Lower leg skin (tissue), 4 donors: Measurements from ENCODE around the gene RRP36. TPM values are rescaled to one million over a fixed set of nuclear protein-coding genes. Genes with fewer than 3 reads are reported as not detected.
A peak's percentile ranks its signal among the peaks of the same experiment; 100 is the strongest.

Source experiments
- DNase-seq, 2 donors: peaks; one replicate each; pipeline ENCODE4 v3.0.0-alpha.2; 2019; ENCODE audit warnings: low spot score in 2 of 2
- H3K4me3 ChIP-seq: fragments of 200-600 bp; sonication (generic); 2 replicates; pipeline ENCODE4 v1.5.1; 2017; ENCODE audit warnings: mild to moderate bottlenecking, low read depth; ENCODE audit not compliant: poor library complexity, severe bottlenecking
- POLR2A ChIP-seq, 2 donors: fragments of 450-650 bp; IDR thresholded peaks; one replicate each; pipeline ENCODE4 v1.6.1; 2016 to 2017; ENCODE audit warnings: antibody characterized with exemption in 2 of 2, mild to moderate bottlenecking in 1 of 2, moderate library complexity in 1 of 2
- WGBS, 2 donors: methylation state at CpG; one replicate each; pipeline ENCODE4 v1.1.5; 2018; 5-methylcytosine and 5-hydroxymethylcytosine counted together
- intact Hi-C: fragments of 100-400 bp; cut with DNase I; formaldehyde crosslinking; loops from one replicate; pipeline ENCODE4 v1.15.0; 2023; ENCODE audit warnings: low total_unique reads
- total RNA-seq, 4 donors: library from RNA; depleted of rRNA; stranded (reverse); fragments of >200 nt; gene quantifications; one replicate each; pipeline ENCODE4 v1.1.0, GENCODE V29; 2016
- TF ChIP-seq, protein P1 (sequence below), 3 donors: fragments of 450-650 bp; IDR thresholded peaks; one replicate each; pipeline ENCODE4 v1.5.1; 2016; ENCODE audit warnings: antibody characterized with exemption in 3 of 3, mild to moderate bottlenecking in 3 of 3, moderate library complexity in 2 of 3

The RRP36 gene
- total RNA-seq, 4 donors from 2014 or later: 38.5 to 61.9 (median 56.7) TPM

DNA sequence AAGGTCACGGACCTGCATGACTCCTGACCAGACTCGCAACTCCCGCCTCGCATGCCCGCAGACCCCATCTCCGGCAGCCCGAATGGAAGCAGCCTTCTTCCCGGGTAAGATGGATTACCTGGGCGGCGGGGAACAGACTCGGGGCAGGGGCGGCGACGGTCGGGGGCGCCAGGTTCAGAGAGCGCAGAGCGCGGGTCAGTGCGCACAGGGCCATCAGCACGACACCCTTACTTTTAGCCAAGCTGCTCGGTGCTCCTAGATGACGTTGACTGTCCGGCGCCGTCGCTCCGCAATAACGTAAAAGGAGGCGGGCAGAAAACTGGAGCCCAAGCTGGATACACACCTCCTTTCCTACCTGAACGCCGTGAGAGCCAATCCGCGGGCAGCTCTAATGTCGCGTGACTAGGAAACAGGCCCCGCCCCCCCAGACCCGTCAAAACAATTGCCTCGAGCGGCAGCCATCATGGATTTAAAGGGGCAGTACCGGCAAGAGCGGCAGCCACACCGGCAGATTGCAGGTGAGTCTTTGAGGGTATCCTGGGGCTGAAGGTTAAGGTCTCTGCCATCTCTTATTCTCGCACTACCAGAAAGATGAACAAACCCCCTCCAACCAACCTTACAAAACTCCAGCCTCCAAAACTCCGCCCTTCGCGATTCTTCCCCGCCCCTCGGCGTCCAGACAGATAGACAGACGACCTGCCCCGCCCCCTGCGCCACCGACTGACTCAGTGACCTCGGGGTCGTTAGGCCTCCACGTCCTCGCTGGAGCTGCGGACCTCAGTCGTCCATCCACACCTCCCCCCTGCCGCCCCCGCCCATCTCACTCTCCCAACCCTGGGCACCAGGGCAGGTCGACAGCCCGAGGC, 38.0 kb downstream of the RRP36 start, which contains the start of the genes KLC4 and MRPL2:
KLC4 (plus strand) TSS at position 464 of the 866 bp plus-strand sequence. CDS start 1,705 bp downstream, outside the sequence.
MRPL2 (minus strand) TSS at position 267 of the 866 bp plus-strand sequence; CDS start at position 214, 53 bp downstream.
- DNase-seq: peak; percentile 99 to 100
- H3K4me3 ChIP-seq: peak within 1 kb of the TSS; percentile 94
- WGBS, 2 donors: 1% methylated on average over 44 to 62 of the region's 64 CpGs
- intact Hi-C loops: no loop called here
- peak in 1 of 2 donors; percentile 49 for TF ChIP-seq POLR2A (IDR thresholded peaks at IDR 0.05)
- TF ChIP-seq, protein P1, sequence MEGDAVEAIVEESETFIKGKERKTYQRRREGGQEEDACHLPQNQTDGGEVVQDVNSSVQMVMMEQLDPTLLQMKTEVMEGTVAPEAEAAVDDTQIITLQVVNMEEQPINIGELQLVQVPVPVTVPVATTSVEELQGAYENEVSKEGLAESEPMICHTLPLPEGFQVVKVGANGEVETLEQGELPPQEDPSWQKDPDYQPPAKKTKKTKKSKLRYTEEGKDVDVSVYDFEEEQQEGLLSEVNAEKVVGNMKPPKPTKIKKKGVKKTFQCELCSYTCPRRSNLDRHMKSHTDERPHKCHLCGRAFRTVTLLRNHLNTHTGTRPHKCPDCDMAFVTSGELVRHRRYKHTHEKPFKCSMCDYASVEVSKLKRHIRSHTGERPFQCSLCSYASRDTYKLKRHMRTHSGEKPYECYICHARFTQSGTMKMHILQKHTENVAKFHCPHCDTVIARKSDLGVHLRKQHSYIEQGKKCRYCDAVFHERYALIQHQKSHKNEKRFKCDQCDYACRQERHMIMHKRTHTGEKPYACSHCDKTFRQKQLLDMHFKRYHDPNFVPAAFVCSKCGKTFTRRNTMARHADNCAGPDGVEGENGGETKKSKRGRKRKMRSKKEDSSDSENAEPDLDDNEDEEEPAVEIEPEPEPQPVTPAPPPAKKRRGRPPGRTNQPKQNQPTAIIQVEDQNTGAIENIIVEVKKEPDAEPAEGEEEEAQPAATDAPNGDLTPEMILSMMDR (IDR thresholded peaks at IDR 0.05): no peak

DNA sequence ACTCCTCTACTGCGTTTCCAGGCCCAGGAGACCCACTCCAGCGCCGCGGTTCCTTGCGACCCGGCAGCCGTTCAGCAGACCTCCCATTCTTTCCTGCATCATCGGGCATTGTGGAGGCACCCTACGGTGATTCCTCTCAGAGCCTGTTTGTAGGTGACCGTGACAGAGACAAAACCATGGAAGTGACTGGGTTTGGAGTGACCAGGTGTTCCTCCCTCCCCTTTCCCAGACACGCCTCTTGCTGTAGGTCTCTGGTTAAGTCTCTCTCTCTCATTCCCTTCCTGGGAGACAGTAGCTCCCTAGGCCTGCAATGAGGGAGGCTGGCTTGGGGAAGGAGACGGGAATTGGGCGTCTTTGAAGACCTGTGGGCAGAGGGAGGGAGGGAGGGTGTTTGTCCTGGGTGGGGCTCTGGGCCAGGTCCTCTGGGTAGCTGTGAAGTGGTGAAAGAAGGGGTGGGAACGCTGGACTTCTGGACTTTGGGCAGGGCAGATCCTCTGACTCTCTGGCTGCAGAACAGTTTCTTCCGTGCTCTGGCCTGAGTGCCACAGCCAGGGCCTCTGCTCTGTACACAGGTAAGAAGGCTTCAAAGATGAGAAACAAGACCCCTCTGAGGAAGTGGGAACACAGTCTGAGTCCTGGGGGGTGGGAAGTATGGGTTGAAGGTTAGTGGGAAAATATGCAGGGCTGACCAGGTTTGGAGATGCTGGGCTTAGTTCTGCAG, 38.8 kb downstream of the RRP36 start:
- H3K4me3 ChIP-seq: peak overlapping the region; percentile 58
- TF ChIP-seq, protein P1 (IDR thresholded peaks at IDR 0.05): no peak
- TF ChIP-seq POLR2A (IDR thresholded peaks at IDR 0.05): no peak
- WGBS, 2 donors: 9 to 10% methylated on average over 13 to 15 of the region's 15 CpGs
- intact Hi-C loops: no loop called here
- DNase-seq: no peak

DNA sequence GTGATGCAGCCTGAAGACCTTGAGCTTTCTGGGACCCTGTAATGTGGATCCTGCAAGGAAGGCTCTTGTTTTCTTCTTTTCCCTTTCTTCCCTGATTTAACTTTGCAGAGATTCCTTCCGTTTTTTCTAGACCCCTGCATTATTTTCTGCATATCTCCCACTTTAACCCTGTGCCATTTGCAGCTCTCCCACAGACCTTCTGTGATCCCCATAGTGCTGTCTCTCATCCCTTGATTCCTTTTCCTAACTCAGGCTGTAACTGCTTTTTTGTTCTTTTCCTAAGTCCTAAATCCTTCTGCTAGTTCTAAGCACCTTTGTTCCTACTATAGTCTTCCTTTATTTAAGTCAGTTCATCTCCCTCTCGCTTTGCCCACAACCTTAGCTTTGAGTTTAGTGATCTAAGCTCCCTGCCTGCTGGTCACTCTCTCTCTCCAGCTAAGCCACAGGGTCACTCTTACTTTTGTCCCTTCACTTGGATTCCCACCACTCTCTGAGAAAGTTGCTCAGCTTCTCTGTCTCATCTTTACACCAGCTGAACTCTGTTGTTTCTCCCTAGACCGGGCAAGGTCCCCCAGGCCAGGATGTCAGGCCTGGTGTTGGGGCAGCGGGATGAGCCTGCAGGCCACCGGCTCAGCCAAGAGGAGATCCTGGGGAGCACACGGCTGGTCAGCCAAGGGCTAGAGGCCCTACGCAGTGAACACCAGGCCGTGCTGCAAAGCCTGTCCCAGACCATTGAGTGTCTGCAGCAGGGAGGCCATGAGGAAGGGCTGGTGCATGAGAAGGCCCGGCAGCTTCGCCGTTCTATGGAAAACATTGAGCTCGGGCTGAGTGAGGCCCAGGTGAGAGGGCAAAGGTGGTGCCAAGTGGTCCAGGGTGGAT, 39.6 kb downstream of the RRP36 start:
- intact Hi-C loops: no loop called here
- no peak for DNase-seq
- no peak for TF ChIP-seq POLR2A (IDR thresholded peaks at IDR 0.05)
- TF ChIP-seq, protein P1 (IDR thresholded peaks at IDR 0.05): no peak
- WGBS, 2 donors: 89 to 92% methylated on average over 10 to 12 of the region's 12 CpGs
- no peak overlapping the region for H3K4me3 ChIP-seq

DNA sequence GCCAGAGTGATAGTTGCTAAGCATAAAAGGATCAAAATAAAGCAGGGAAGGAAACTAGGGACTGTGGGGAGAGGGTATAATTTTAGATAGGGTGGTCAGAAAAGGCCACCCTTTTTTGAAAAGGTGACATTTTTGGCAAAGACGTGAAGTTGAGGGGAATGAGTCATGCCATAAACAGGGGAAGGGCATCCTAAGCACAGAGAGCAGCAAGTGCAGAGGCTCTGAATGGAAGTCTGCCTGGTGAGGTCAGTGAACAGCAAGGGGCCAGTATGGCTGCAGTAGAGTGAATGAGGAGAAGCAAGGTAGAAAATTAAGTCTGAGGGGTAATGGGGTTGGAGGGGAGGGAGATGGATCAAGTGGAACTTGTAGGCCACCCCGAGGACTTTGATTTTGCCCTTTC, 40.4 kb downstream of the RRP36 start:
- 54 to 75% methylated on average over 2 of the region's 2 CpGs for WGBS, 2 donors
- no peak for TF ChIP-seq POLR2A (IDR thresholded peaks at IDR 0.05)
- TF ChIP-seq, protein P1 (IDR thresholded peaks at IDR 0.05): no peak
- no peak for DNase-seq
- intact Hi-C loops: no loop called here
- H3K4me3 ChIP-seq: no peak overlapping the region

DNA sequence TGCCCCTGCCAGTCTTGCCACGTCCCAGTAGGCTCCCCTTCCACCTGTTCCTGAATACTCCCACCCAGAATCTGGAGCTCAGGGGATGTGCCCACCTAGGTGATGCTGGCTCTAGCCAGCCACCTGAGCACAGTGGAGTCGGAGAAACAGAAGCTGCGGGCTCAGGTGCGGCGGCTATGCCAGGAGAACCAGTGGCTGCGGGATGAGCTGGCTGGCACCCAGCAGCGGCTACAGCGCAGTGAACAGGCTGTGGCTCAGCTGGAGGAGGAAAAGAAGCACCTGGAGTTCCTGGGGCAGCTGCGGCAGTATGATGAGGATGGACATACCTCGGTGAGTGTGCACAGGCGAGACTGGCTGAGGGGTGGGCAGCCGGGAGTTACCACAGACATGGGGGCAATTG, 41.4 kb downstream of the RRP36 start:
- 86 to 93% methylated on average over 11 to 12 of the region's 12 CpGs for WGBS, 2 donors

More for the DNA sequence above, 41.4 kb downstream of the RRP36 start:
- TF ChIP-seq, protein P1 (IDR thresholded peaks at IDR 0.05): no peak
- TF ChIP-seq POLR2A (IDR thresholded peaks at IDR 0.05): no peak
- no peak for DNase-seq
- H3K4me3 ChIP-seq: no peak overlapping the region
- intact Hi-C loops: no loop called here
